ENCODE measurements around the gene B4GALT1.
A peak's percentile ranks its signal among the peaks of the same experiment; 100 is the strongest.

The B4GALT1 gene

GRCh38 chr9:33106827-33107621 lies 60.1 kb downstream of the B4GALT1 start:
- no peaks in the 10 kb centered on the region for H3K9me3 ChIP-seq
- peaks cover 33% of the 10 kb centered on the region for H3K4me1 ChIP-seq
- H3K4me2 ChIP-seq = peak overlapping the region; percentile 49
- no peak for TF ChIP-seq Cebpa-rat (IDR thresholded peaks at IDR 0.05)
- no peaks in the 10 kb centered on the region for H3K27me3 ChIP-seq
- H3K4me3 ChIP-seq = no peak overlapping the region
- H3K36me3 ChIP-seq = peaks cover 16% of the 10 kb centered on the region
- no peaks in the 10 kb centered on the region for H4K20me1 ChIP-seq
- H3K27ac ChIP-seq = peak overlapping the region; percentile 59; the same call in 1 of the 2 replicates
- peak overlapping the region; percentile 19; the same call in 1 of the 2 replicates for H3K9ac ChIP-seq

GRCh38 chr9:33106372-33106771 lies 60.8 kb downstream of the B4GALT1 start:
- H3K27ac ChIP-seq = no peak overlapping the region
- no peaks in the 10 kb centered on the region for H3K27me3 ChIP-seq
- peak overlapping the region; percentile 49; the same call in 1 of the 2 replicates for H3K4me2 ChIP-seq
- H3K9me3 ChIP-seq = no peaks in the 10 kb centered on the region
- TF ChIP-seq Cebpa-rat (IDR thresholded peaks at IDR 0.05) = no peak
- H4K20me1 ChIP-seq = no peaks in the 10 kb centered on the region
- peaks cover 33% of the 10 kb centered on the region for H3K4me1 ChIP-seq
- H3K9ac ChIP-seq = no peak overlapping the region
- H3K36me3 ChIP-seq = peaks cover 9% of the 10 kb centered on the region
- no peak overlapping the region for H3K4me3 ChIP-seq

GRCh38 chr9:33105959-33106358 lies 61.2 kb downstream of the B4GALT1 start:
- H3K9ac ChIP-seq = no peak overlapping the region
- no peak overlapping the region for H3K27ac ChIP-seq
- H3K36me3 ChIP-seq = peaks cover 7% of the 10 kb centered on the region
- no peak overlapping the region for H3K4me2 ChIP-seq
- no peaks in the 10 kb centered on the region for H4K20me1 ChIP-seq
- no peak overlapping the region for H3K4me3 ChIP-seq
- H3K4me1 ChIP-seq = peaks cover 33% of the 10 kb centered on the region
- H3K27me3 ChIP-seq = no peaks in the 10 kb centered on the region
- H3K9me3 ChIP-seq = no peaks in the 10 kb centered on the region
- TF ChIP-seq Cebpa-rat (IDR thresholded peaks at IDR 0.05) = no peak

- Histone ChIP-seq H3K9ac (no peak overlapping the region), H3K9me3 (no peaks in the 10 kb centered on the region), H3K4me2 (no peak overlapping the region), H3K4me1 (peaks cover 29% of the 10 kb centered on the region), H3K4me3 (no peak overlapping the region), H3K27me3 (no peaks in the 10 kb centered on the region), H3K36me3 (peaks cover 2% of the 10 kb centered on the region), H3K27ac (no peak overlapping the region), H4K20me1 (no peaks in the 10 kb centered on the region)
- TF ChIP-seq Cebpa-rat (IDR thresholded peaks at IDR 0.05) = no peak
Observed at GRCh38 chr9:33105504-33105903, 61.6 kb downstream of the B4GALT1 start.

- Histone ChIP-seq H3K9me3 (no peaks in the 10 kb centered on the region), H3K4me2 (no peak overlapping the region), H3K4me3 (no peak overlapping the region), H4K20me1 (no peaks in the 10 kb centered on the region), H3K36me3 (no peaks in the 10 kb centered on the region; the same call in 1 of the 2 replicates), H3K9ac (no peak overlapping the region), H3K4me1 (peaks cover 32% of the 10 kb centered on the region), H3K27ac (no peak overlapping the region), H3K27me3 (no peaks in the 10 kb centered on the region)
- TF ChIP-seq Cebpa-rat (IDR thresholded peaks at IDR 0.05) = no peak
Observed at GRCh38 chr9:33104401-33104800, 62.7 kb downstream of the B4GALT1 start.

- Histone ChIP-seq H3K27me3 (no peaks in the 10 kb centered on the region), H3K36me3 (no peaks in the 10 kb centered on the region), H3K9me3 (no peaks in the 10 kb centered on the region), H3K9ac (no peak overlapping the region), H3K4me1 (peaks cover 32% of the 10 kb centered on the region), H3K4me2 (no peak overlapping the region), H3K4me3 (no peak overlapping the region), H4K20me1 (no peaks in the 10 kb centered on the region), H3K27ac (no peak overlapping the region)
- no peak for TF ChIP-seq Cebpa-rat (IDR thresholded peaks at IDR 0.05)
Observed at GRCh38 chr9:33103501-33104281, 63.4 kb downstream of the B4GALT1 start.

- no peak overlapping the region for H3K4me3 ChIP-seq
- no peak overlapping the region for H3K27ac ChIP-seq
- no peak overlapping the region for H3K9ac ChIP-seq
- H3K27me3 ChIP-seq = no peaks in the 10 kb centered on the region
- TF ChIP-seq Cebpa-rat (IDR thresholded peaks at IDR 0.05) = no peak
- H3K4me2 ChIP-seq = no peak overlapping the region
- peaks cover 28% of the 10 kb centered on the region for H3K4me1 ChIP-seq
- no peaks in the 10 kb centered on the region for H3K9me3 ChIP-seq
- no peaks in the 10 kb centered on the region for H3K36me3 ChIP-seq
- no peaks in the 10 kb centered on the region for H4K20me1 ChIP-seq
Observed at GRCh38 chr9:33102551-33103210, 64.5 kb downstream of the B4GALT1 start.

- no peaks in the 10 kb centered on the region for H3K9me3 ChIP-seq
- H3K27ac ChIP-seq = no peak overlapping the region
- H4K20me1 ChIP-seq = no peaks in the 10 kb centered on the region
- H3K4me3 ChIP-seq = no peak overlapping the region
- H3K4me2 ChIP-seq = no peak overlapping the region
- no peak overlapping the region for H3K9ac ChIP-seq
- peaks cover 16% of the 10 kb centered on the region; the same call in 1 of the 2 replicates for H3K4me1 ChIP-seq
- no peaks in the 10 kb centered on the region for H3K27me3 ChIP-seq
- no peak for TF ChIP-seq Cebpa-rat (IDR thresholded peaks at IDR 0.05)
- H3K36me3 ChIP-seq = no peaks in the 10 kb centered on the region
Observed at GRCh38 chr9:33101104-33101951, 65.8 kb downstream of the B4GALT1 start.

GRCh38 chr9:33099754-33100153 lies 67.4 kb downstream of the B4GALT1 start:
- Histone ChIP-seq H4K20me1 (no peaks in the 10 kb centered on the region), H3K4me2 (peak overlapping the region; percentile 36), H3K9me3 (no peaks in the 10 kb centered on the region), H3K27ac (no peak overlapping the region), H3K4me1 (peaks cover 16% of the 10 kb centered on the region; the same call in 1 of the 2 replicates), H3K9ac (no peak overlapping the region), H3K27me3 (no peaks in the 10 kb centered on the region), H3K4me3 (no peak overlapping the region), H3K36me3 (no peaks in the 10 kb centered on the region)
- TF ChIP-seq Cebpa-rat (IDR thresholded peaks at IDR 0.05) = no peak
